Measurements from ENCODE around the gene LZTR1.

The LZTR1 gene

GRCh38 chr22:20979243-20979809 lies 2.8 kb upstream of the LZTR1 start:
- in situ Hi-C loops (cut with HindIII; ENCODE audit: low sequenced_read_pairs): no loop called here

GRCh38 chr22:20979940-20980453 lies 2.1 kb upstream of the LZTR1 start:
- in situ Hi-C loops (cut with HindIII; ENCODE audit: low sequenced_read_pairs): no loop called here

- in situ Hi-C loops (cut with HindIII; ENCODE audit: low sequenced_read_pairs): no loop called here
These were observed 1.6 kb upstream of the LZTR1 start for GRCh38 chr22:20980523-20980922.

GRCh38 chr22:20980938-20981722 lies 967 bp upstream of the LZTR1 start:
- in situ Hi-C loops (cut with HindIII; ENCODE audit: low sequenced_read_pairs): no loop called here

GRCh38 chr22:20982563-20982882 lies 426 bp downstream of the LZTR1 start:
- in situ Hi-C loops (cut with HindIII; ENCODE audit: low sequenced_read_pairs): no loop called here

GRCh38 chr22:20983081-20983771 lies 1.1 kb downstream of the LZTR1 start:
- in situ Hi-C loops (cut with HindIII; ENCODE audit: low sequenced_read_pairs): no loop called here

GRCh38 chr22:20985720-20986119 lies 3.6 kb downstream of the LZTR1 start:
- in situ Hi-C loops (cut with HindIII; ENCODE audit: low sequenced_read_pairs): no loop called here

- in situ Hi-C loops (cut with HindIII; ENCODE audit: low sequenced_read_pairs): no loop called here
These were observed 4.3 kb downstream of the LZTR1 start for GRCh38 chr22:20986365-20986764.

- in situ Hi-C loops (cut with HindIII; ENCODE audit: low sequenced_read_pairs): no loop called here
These were observed 5.3 kb downstream of the LZTR1 start for GRCh38 chr22:20987375-20987774.

- in situ Hi-C loops (cut with HindIII; ENCODE audit: low sequenced_read_pairs): no loop called here
These were observed 6.7 kb downstream of the LZTR1 start for GRCh38 chr22:20988573-20989322.

- in situ Hi-C loops (cut with HindIII; ENCODE audit: low sequenced_read_pairs): no loop called here
These were observed 7.4 kb downstream of the LZTR1 start for GRCh38 chr22:20989323-20990138.

GRCh38 chr22:20990184-20991180 lies 8.4 kb downstream of the LZTR1 start:
- in situ Hi-C loops (cut with HindIII; ENCODE audit: low sequenced_read_pairs): no loop called here

- in situ Hi-C loops (cut with HindIII; ENCODE audit: low sequenced_read_pairs): no loop called here
These were observed 9.4 kb downstream of the LZTR1 start for GRCh38 chr22:20991252-20992055.

GRCh38 chr22:20992056-20992442 lies 10.0 kb downstream of the LZTR1 start:
- in situ Hi-C loops (cut with HindIII; ENCODE audit: low sequenced_read_pairs): no loop called here

GRCh38 chr22:20992456-20993303 lies 10.6 kb downstream of the LZTR1 start:
- in situ Hi-C loops (cut with HindIII; ENCODE audit: low sequenced_read_pairs): no loop called here

GRCh38 chr22:20993304-20994127 lies 11.4 kb downstream of the LZTR1 start:
- in situ Hi-C loops (cut with HindIII; ENCODE audit: low sequenced_read_pairs): no loop called here

Measured in endothelial cell of hepatic sinusoid (primary cell).